Osteocyte (in vitro differentiated cells): Measurements from ENCODE around the gene ZNRF3. TPM values are rescaled to one million over a fixed set of nuclear protein-coding genes. Genes with fewer than 3 reads are reported as not detected.

Experiments used
- DNase-seq: peaks from one replicate; pipeline ENCODE4 v3.0.0; 2021; ENCODE audit warnings: mixed read lengths; ENCODE audit not compliant: unreplicated experiment; ENCODE audit errors: extremely low spot score
- H3K27ac Mint-ChIP-seq: one replicate; pipeline ENCODE4 v1.8.0; 2021; ENCODE audit warnings: mild to moderate bottlenecking, mixed read lengths; ENCODE audit not compliant: unreplicated experiment
- H3K27me3 Mint-ChIP-seq: one replicate; pipeline ENCODE4 v1.8.0; 2021; ENCODE audit warnings: mixed read lengths; ENCODE audit not compliant: unreplicated experiment
- H3K36me3 Mint-ChIP-seq: one replicate; pipeline ENCODE4 v1.8.0; 2021; ENCODE audit warnings: mixed read lengths; ENCODE audit not compliant: unreplicated experiment
- H3K4me1 Mint-ChIP-seq: one replicate; pipeline ENCODE4 v1.8.0; 2021; ENCODE audit warnings: mixed read lengths; ENCODE audit not compliant: unreplicated experiment
- H3K4me3 Mint-ChIP-seq: one replicate; pipeline ENCODE4 v1.8.0; 2021; ENCODE audit warnings: mild to moderate bottlenecking, moderate library complexity, mixed read lengths; ENCODE audit not compliant: unreplicated experiment
- H3K9me3 Mint-ChIP-seq: one replicate; pipeline ENCODE4 v1.8.0; 2021; ENCODE audit warnings: mixed read lengths; ENCODE audit not compliant: unreplicated experiment
- total RNA-seq: library from RNA; stranded (reverse); gene quantifications from 2 replicates; pipeline ENCODE4 v1.2.1, GENCODE V29; 2021
- TF ChIP-seq, protein P1 (sequence below): fragments of 200-600 bp; sonication (generic); IDR thresholded peaks from 2 replicates; pipeline ENCODE4 v1.5.0; 2021; ENCODE audit warnings: antibody characterized with exemption, mild to moderate bottlenecking, moderate library complexity

ZNRF3 gene
- total RNA-seq, 1 donor from 2014 or later: 6.4 TPM

DNA sequence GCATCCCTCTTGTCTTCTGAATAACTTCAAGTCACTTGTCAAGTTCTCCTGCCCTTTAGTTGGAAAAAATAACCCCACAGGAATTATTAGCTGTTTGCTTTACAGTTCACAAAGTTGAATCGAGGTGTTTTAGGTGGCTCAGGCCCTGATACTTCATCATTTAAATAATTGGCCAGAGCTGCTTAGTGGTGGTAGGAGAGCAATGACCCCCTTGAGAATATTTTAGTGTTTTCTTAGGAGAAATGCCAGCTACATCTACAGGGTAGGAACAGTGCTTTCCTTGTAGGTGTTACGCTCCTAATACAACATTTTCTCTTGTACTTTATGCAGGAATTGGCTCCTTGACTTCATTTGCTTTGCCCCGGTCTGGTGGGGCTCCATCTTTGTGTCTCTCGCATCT is 105.1 kb downstream of the ZNRF3 start:
- TF ChIP-seq, protein P1, sequence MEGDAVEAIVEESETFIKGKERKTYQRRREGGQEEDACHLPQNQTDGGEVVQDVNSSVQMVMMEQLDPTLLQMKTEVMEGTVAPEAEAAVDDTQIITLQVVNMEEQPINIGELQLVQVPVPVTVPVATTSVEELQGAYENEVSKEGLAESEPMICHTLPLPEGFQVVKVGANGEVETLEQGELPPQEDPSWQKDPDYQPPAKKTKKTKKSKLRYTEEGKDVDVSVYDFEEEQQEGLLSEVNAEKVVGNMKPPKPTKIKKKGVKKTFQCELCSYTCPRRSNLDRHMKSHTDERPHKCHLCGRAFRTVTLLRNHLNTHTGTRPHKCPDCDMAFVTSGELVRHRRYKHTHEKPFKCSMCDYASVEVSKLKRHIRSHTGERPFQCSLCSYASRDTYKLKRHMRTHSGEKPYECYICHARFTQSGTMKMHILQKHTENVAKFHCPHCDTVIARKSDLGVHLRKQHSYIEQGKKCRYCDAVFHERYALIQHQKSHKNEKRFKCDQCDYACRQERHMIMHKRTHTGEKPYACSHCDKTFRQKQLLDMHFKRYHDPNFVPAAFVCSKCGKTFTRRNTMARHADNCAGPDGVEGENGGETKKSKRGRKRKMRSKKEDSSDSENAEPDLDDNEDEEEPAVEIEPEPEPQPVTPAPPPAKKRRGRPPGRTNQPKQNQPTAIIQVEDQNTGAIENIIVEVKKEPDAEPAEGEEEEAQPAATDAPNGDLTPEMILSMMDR: no peak
- Mint-ChIP-seq H3K36me3 (peaks cover 15% of the 10 kb centered on the region), H3K27me3 (no peaks in the 10 kb centered on the region), H3K4me3 (no peak overlapping the region), H3K27ac (no peak overlapping the region), H3K9me3 (peaks cover 6% of the 10 kb centered on the region), H3K4me1 (peaks cover 7% of the 10 kb centered on the region)
- DNase-seq: no peak

DNA sequence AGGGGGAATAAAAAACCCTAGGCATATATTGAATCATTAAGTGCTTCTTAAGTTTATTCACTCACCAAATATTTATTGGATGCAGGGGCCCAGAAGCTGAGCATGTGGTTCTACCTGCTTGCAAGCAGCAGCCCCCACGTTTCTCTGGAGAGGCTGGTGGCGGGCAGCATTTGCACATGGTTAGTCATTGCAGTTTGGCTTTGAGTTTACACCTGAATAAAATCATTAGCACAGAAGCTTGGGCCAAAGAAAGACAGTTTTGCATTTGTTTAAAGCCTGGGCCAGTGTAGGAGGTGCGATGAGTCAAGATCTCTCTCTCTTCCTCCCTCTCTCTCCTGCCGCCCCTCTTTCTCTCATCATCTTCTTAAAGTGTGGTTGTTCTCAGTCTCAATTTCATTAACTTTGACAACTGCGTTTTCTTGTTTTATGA is 105.7 kb downstream of the ZNRF3 start:
- H3K9me3 Mint-ChIP-seq: peaks cover 6% of the 10 kb centered on the region
- peaks cover 5% of the 10 kb centered on the region for H3K4me1 Mint-ChIP-seq
- peaks cover 15% of the 10 kb centered on the region for H3K36me3 Mint-ChIP-seq
- no peak for DNase-seq
- no peak overlapping the region for H3K27ac Mint-ChIP-seq
- TF ChIP-seq, protein P1: no peak
- no peaks in the 10 kb centered on the region for H3K27me3 Mint-ChIP-seq
- no peak overlapping the region for H3K4me3 Mint-ChIP-seq

DNA sequence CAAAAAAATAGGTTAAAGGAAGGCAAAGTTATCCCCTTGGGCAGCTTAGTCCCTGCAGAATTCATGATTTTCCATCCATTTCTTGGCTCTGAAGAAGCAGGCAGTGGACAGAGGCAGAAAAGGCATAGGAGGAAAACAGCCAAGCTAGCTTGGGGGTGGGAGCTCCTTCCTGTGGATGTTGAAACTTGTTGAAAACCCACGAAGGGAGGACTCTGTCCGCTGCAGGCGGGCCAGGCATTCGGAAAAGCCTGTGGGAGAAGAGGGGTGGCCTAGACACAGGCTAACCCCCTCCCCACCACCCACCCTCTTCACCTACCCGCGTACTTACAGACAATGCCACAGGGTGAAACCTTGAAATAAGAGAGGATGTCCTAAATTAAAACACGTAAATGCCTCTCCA is 106.1 kb downstream of the ZNRF3 start:
- H3K36me3 Mint-ChIP-seq: peaks cover 15% of the 10 kb centered on the region
- H3K4me3 Mint-ChIP-seq: no peak overlapping the region

DNA sequence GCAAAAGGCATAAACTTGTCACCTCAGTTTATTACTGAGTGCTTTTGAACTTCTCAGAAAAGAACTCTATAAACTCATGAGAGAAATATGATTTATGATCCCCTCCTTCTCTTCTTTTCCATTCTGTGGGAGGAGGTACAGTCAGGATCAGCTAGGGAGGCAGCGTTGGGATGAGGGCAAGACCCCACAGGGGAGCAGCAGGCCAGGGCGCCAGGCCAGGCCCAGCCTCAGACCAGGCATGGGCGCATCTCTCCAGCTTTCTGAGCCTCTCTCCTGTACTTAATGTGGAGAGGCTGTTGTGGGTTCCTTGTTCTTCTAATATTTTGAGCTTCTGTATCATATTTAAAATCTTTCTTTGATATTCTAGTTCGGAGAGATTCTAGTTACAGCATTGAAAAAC is 106.5 kb downstream of the ZNRF3 start:
- DNase-seq: no peak
- Mint-ChIP-seq H3K9me3 (peaks cover 6% of the 10 kb centered on the region), H3K27me3 (no peaks in the 10 kb centered on the region), H3K36me3 (peaks cover 15% of the 10 kb centered on the region), H3K27ac (no peak overlapping the region), H3K4me3 (no peak overlapping the region), H3K4me1 (peaks cover 7% of the 10 kb centered on the region)
- TF ChIP-seq, protein P1: no peak

More for the DNA sequence above, 106.1 kb downstream of the ZNRF3 start:
- H3K9me3 Mint-ChIP-seq: peaks cover 6% of the 10 kb centered on the region
- H3K27me3 Mint-ChIP-seq: no peaks in the 10 kb centered on the region
- no peak overlapping the region for H3K27ac Mint-ChIP-seq
- H3K4me1 Mint-ChIP-seq: peaks cover 4% of the 10 kb centered on the region
- TF ChIP-seq, protein P1: no peak
- no peak for DNase-seq

DNA sequence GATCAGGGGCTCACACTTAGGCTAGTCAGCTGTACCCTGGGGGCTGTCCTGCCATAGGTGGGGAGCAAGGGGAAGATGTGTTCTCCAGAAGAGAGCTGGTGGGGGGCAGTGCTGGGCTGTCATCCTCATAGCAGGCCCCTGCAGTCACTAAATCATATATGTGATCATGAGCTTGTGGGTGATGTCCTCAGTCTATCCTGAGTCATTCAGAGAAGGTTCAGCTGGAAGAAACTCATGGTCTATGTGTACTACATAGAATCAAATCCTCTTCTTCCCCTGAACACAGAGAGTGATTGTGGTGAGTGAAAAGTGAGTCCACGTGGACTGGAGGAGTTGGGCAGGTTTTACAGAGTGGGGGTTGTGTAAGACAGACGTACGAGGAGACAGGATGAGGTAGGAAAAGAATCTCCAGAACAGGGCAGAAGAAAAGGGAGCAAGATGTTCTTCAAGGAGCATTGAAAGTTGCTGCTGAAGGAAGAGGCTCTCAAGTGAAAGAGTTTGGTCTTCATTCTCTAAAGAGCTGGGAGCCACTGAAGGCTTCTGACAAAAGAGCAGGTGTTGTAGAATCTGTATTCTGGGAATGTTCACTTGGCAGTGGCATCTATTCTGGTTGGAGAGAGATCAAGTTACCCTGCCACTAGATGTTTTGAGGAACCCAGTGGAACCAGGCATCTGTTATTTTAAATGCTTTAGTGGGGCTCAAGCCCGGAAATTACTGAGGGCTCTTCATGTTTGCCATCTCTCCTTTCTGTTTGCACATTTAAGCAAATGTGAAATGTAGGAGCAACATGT is 109.4 kb downstream of the ZNRF3 start:
- H3K4me1 Mint-ChIP-seq: peaks cover 7% of the 10 kb centered on the region
- peaks cover 8% of the 10 kb centered on the region for H3K36me3 Mint-ChIP-seq
- H3K27me3 Mint-ChIP-seq: no peaks in the 10 kb centered on the region
- no peak for DNase-seq
- no peak overlapping the region for H3K27ac Mint-ChIP-seq
- TF ChIP-seq, protein P1: no peak
- H3K4me3 Mint-ChIP-seq: no peak overlapping the region
- H3K9me3 Mint-ChIP-seq: no peaks in the 10 kb centered on the region
